GM12873 (cell line): ENCODE data around the gene DNAJC9.

Experiments used
- CTCF ChIP-seq: IDR thresholded peaks from 2 replicates; pipeline ENCODE4 v1.5.1; 2012; ENCODE audit warnings: low read depth, mild to moderate bottlenecking, moderate library complexity, low read length, control low read depth; ENCODE audit not compliant: insufficient read depth; ENCODE audit errors: missing control alignments

DNAJC9 gene

GRCh38 chr10:73207883-73208282 lies 39.2 kb downstream of the DNAJC9 start:
- TF ChIP-seq CTCF = no peak

GRCh38 chr10:73206385-73206784 lies 40.7 kb downstream of the DNAJC9 start:
- no peak for TF ChIP-seq CTCF

GRCh38 chr10:73205890-73206289 lies 41.2 kb downstream of the DNAJC9 start:
- TF ChIP-seq CTCF = no peak

GRCh38 chr10:73205081-73205480 lies 42.0 kb downstream of the DNAJC9 start:
- TF ChIP-seq CTCF = no peak
